Fibroblast of lung (primary cell): ENCODE results near the gene TSPAN18.

Experiments
- EZH2 ChIP-seq: IDR thresholded peaks from 2 replicates; pipeline ENCODE4 v1.5.1; 2012; ENCODE audit warnings: low read length, control low read depth, mild to moderate bottlenecking; ENCODE audit errors: missing control alignments
- TF ChIP-seq, protein P1 (sequence below), 2 donors: IDR thresholded peaks in 1 of 2; conservative IDR thresholded peaks in 1 of 2; 1 replicate in 1 of 2; 2 replicates in 1 of 2; pipeline ENCODE4 v1.5.1; 2011 to 2012; ENCODE audit warnings: low read length in 2 of 2, control low read depth in 1 of 2, inconsistent platforms in 1 of 2, low read depth in 1 of 2, mild to moderate bottlenecking in 1 of 2

DNA sequence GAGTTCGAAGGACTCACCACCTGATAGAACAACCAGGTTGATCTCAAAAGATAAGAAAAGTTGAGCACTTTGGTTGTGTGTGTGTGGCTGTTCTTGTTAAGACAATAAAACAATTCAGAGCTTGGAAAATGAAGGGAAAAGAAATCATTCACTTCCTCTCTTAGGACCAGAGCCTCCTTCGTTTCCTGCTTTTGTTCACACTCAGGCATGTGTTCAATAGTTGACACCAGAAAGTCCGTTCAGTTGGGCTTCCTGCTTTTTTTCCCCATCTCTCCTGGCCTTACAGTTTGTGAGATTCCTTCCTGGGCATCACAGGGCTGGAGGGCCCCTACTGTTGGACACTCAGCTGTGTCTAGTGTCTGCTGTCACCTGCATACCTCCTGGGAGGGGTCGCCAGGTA lies 48.0 kb downstream of the TSPAN18 start:
- TF ChIP-seq, protein P1, sequence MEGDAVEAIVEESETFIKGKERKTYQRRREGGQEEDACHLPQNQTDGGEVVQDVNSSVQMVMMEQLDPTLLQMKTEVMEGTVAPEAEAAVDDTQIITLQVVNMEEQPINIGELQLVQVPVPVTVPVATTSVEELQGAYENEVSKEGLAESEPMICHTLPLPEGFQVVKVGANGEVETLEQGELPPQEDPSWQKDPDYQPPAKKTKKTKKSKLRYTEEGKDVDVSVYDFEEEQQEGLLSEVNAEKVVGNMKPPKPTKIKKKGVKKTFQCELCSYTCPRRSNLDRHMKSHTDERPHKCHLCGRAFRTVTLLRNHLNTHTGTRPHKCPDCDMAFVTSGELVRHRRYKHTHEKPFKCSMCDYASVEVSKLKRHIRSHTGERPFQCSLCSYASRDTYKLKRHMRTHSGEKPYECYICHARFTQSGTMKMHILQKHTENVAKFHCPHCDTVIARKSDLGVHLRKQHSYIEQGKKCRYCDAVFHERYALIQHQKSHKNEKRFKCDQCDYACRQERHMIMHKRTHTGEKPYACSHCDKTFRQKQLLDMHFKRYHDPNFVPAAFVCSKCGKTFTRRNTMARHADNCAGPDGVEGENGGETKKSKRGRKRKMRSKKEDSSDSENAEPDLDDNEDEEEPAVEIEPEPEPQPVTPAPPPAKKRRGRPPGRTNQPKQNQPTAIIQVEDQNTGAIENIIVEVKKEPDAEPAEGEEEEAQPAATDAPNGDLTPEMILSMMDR (conservative IDR thresholded peaks at IDR 0.05 in 1 of 2, IDR thresholded peaks at IDR 0.05 in 1 of 2; ENCODE audit: low read depth in 1 of 2, low read length in 2 of 2) = no peak
- TF ChIP-seq EZH2 = no peak
